ENCODE measurements around the gene MICAL3.

The MICAL3 gene

DNA sequence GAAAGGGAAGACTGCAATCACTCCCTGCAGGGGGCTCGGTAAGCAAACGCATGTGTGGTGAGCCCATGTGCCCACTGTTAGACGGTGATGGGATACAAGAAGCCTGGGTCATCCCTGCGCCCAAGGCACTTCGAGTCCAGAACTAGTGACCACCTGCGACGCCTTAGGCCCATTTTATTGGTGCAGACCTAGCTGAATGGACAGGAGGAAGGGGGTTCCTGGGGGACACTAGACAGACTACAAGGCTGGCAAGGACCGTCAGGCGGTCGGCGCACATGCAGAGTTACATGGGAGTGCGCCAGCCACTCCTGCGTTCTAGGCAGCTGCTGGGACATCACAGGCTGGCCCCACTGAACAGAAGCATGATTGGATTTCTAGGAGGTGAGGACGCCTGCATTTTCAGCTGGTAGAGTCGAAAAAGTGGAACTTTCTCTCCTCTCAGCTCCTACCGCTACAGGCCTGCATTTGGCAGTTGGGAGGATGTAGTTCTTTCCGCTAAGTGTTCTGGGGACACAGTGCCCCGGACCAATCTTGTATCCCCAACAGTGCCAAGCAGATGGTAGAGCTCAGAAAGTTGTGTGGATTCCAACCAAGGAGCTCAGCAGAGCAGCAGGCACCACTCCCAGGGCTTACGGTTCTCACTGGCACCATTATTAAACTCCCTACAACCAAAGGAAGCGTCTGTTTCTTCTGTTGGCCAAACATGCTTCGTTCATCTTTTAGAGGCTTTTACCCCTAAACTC, 285.8 kb downstream of the MICAL3 start:
- Histone ChIP-seq H3K27ac (ENCODE audit: poor library complexity, severe bottlenecking) (no peak overlapping the region), H3K9me3 (ENCODE audit: severe bottlenecking) (no peaks in the 10 kb centered on the region), H3K4me1 (ENCODE audit: insufficient read depth, poor library complexity, severe bottlenecking) (no peaks in the 10 kb centered on the region), H3K36me3 (ENCODE audit: low read depth) (peaks cover 17% of the 10 kb centered on the region), H3K27me3 (ENCODE audit: insufficient read depth, poor library complexity, severe bottlenecking) (no peaks in the 10 kb centered on the region), H3K4me3 (ENCODE audit: severe bottlenecking) (no peak overlapping the region)
- TF ChIP-seq, protein P1, sequence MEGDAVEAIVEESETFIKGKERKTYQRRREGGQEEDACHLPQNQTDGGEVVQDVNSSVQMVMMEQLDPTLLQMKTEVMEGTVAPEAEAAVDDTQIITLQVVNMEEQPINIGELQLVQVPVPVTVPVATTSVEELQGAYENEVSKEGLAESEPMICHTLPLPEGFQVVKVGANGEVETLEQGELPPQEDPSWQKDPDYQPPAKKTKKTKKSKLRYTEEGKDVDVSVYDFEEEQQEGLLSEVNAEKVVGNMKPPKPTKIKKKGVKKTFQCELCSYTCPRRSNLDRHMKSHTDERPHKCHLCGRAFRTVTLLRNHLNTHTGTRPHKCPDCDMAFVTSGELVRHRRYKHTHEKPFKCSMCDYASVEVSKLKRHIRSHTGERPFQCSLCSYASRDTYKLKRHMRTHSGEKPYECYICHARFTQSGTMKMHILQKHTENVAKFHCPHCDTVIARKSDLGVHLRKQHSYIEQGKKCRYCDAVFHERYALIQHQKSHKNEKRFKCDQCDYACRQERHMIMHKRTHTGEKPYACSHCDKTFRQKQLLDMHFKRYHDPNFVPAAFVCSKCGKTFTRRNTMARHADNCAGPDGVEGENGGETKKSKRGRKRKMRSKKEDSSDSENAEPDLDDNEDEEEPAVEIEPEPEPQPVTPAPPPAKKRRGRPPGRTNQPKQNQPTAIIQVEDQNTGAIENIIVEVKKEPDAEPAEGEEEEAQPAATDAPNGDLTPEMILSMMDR (IDR thresholded peaks at IDR 0.05; ENCODE audit: poor library complexity, severe bottlenecking): no peak
- ATAC-seq (ENCODE audit: low read depth): no peak
- peak; percentile 38 for DNase-seq (ENCODE audit: low spot score)
